ENCODE measurements around the gene S100A14. TPM values are rescaled to one million over a fixed set of nuclear protein-coding genes. Genes with fewer than 3 reads are reported as not detected.

S100A14 gene
- polyA plus RNA-seq, 2 donors, result 2,532 to 3,167 TPM

- Histone ChIP-seq H3K27ac (ENCODE audit: low read depth in 2 of 2, low read length in 1 of 2) (no peak overlapping the region), H3K4me1 (ENCODE audit: control insufficient read depth in 2 of 2, insufficient read depth in 2 of 2, low read length in 1 of 2) (peaks cover 6% of the 10 kb centered on the region in 2 donors), H3K4me3 (ENCODE audit: low read depth in 1 of 2, low read length in 2 of 2) (no peak overlapping the region), H3K9me3 (ENCODE audit: control insufficient read depth in 2 of 2, insufficient read depth in 1 of 2, low read depth in 1 of 2, low read length in 1 of 2) (no peaks in the 10 kb centered on the region), H3K36me3 (ENCODE audit: control insufficient read depth in 2 of 2, insufficient read depth in 2 of 2, low read length in 1 of 2) (no peaks in the 10 kb centered on the region), H3K27me3 (ENCODE audit: control insufficient read depth in 1 of 2, insufficient read depth in 2 of 2, low read length in 2 of 2) (no peaks in the 10 kb centered on the region)
- 67 to 71% methylated on average over 1 of the region's 1 CpG for WGBS, 2 donors
These were observed 35.6 kb upstream of the S100A14 start for GRCh38 chr1:153651771-153652170.

GRCh38 chr1:153649863-153650235 is 33.7 kb upstream of the S100A14 start:
- no peak overlapping the region for H3K27ac ChIP-seq (ENCODE audit: low read depth in 2 of 2, low read length in 1 of 2)
- H3K27me3 ChIP-seq (ENCODE audit: control insufficient read depth in 1 of 2, insufficient read depth in 2 of 2, low read length in 2 of 2), result no peaks in the 10 kb centered on the region
- no peak overlapping the region for H3K4me3 ChIP-seq (ENCODE audit: low read depth in 1 of 2, low read length in 2 of 2)
- no peaks in the 10 kb centered on the region for H3K9me3 ChIP-seq (ENCODE audit: control insufficient read depth in 2 of 2, insufficient read depth in 1 of 2, low read depth in 1 of 2, low read length in 1 of 2)
- WGBS, 2 donors, result 73 to 76% methylated on average over 2 of the region's 2 CpGs
- H3K36me3 ChIP-seq (ENCODE audit: control insufficient read depth in 2 of 2, insufficient read depth in 2 of 2, low read length in 1 of 2), result peaks cover 4 to 5% of the 10 kb centered on the region in 2 donors
- peaks cover 6% of the 10 kb centered on the region in 2 donors for H3K4me1 ChIP-seq (ENCODE audit: control insufficient read depth in 2 of 2, insufficient read depth in 2 of 2, low read length in 1 of 2)

- H3K9me3 ChIP-seq (ENCODE audit: control insufficient read depth in 2 of 2, insufficient read depth in 1 of 2, low read depth in 1 of 2, low read length in 1 of 2), result no peaks in the 10 kb centered on the region
- H3K36me3 ChIP-seq (ENCODE audit: control insufficient read depth in 2 of 2, insufficient read depth in 2 of 2, low read length in 1 of 2), result peaks cover 5% of the 10 kb centered on the region in 2 donors
- peaks cover 6% of the 10 kb centered on the region in 2 donors for H3K4me1 ChIP-seq (ENCODE audit: control insufficient read depth in 2 of 2, insufficient read depth in 2 of 2, low read length in 1 of 2)
- no peaks in the 10 kb centered on the region for H3K27me3 ChIP-seq (ENCODE audit: control insufficient read depth in 1 of 2, insufficient read depth in 2 of 2, low read length in 2 of 2)
- H3K27ac ChIP-seq (ENCODE audit: low read depth in 2 of 2, low read length in 1 of 2), result peak overlapping the region in 1 of 2 donors; percentile 26
- 39 to 55% methylated on average over 3 of the region's 3 CpGs for WGBS, 2 donors
- H3K4me3 ChIP-seq (ENCODE audit: low read depth in 1 of 2, low read length in 2 of 2), result no peak overlapping the region
These were observed 33.2 kb upstream of the S100A14 start for GRCh38 chr1:153649137-153649862.

- Histone ChIP-seq H3K9me3 (ENCODE audit: control insufficient read depth in 2 of 2, insufficient read depth in 1 of 2, low read depth in 1 of 2, low read length in 1 of 2) (no peaks in the 10 kb centered on the region), H3K4me3 (ENCODE audit: low read depth in 1 of 2, low read length in 2 of 2) (no peak overlapping the region), H3K27me3 (ENCODE audit: control insufficient read depth in 1 of 2, insufficient read depth in 2 of 2, low read length in 2 of 2) (no peaks in the 10 kb centered on the region), H3K36me3 (ENCODE audit: control insufficient read depth in 2 of 2, insufficient read depth in 2 of 2, low read length in 1 of 2) (peaks cover 5 to 7% of the 10 kb centered on the region in 2 donors), H3K27ac (ENCODE audit: low read depth in 2 of 2, low read length in 1 of 2) (no peak overlapping the region), H3K4me1 (ENCODE audit: control insufficient read depth in 2 of 2, insufficient read depth in 2 of 2, low read length in 1 of 2) (peaks cover 6% of the 10 kb centered on the region in 2 donors)
- 81 to 82% methylated on average over 10 of the region's 10 CpGs for WGBS, 2 donors
These were observed 32.0 kb upstream of the S100A14 start for GRCh38 chr1:153648000-153648643.

- Histone ChIP-seq H3K27ac (ENCODE audit: low read depth in 2 of 2, low read length in 1 of 2) (peak overlapping the region in 1 of 2 donors; percentile 20), H3K27me3 (ENCODE audit: control insufficient read depth in 1 of 2, insufficient read depth in 2 of 2, low read length in 2 of 2) (no peaks in the 10 kb centered on the region), H3K36me3 (ENCODE audit: control insufficient read depth in 2 of 2, insufficient read depth in 2 of 2, low read length in 1 of 2) (peaks cover 9% of the 10 kb centered on the region in 2 donors), H3K9me3 (ENCODE audit: control insufficient read depth in 2 of 2, insufficient read depth in 1 of 2, low read depth in 1 of 2, low read length in 1 of 2) (no peaks in the 10 kb centered on the region), H3K4me3 (ENCODE audit: low read depth in 1 of 2, low read length in 2 of 2) (no peak overlapping the region), H3K4me1 (ENCODE audit: control insufficient read depth in 2 of 2, insufficient read depth in 2 of 2, low read length in 1 of 2) (peaks cover 6% of the 10 kb centered on the region in 2 donors)
- WGBS, 2 donors, result 55 to 56% methylated on average over 2 of the region's 2 CpGs
These were observed 31.2 kb upstream of the S100A14 start for GRCh38 chr1:153647346-153647714.

- H3K4me3 ChIP-seq (ENCODE audit: low read depth in 1 of 2, low read length in 2 of 2), result no peak overlapping the region
- peaks cover 14% of the 10 kb centered on the region in 2 donors for H3K36me3 ChIP-seq (ENCODE audit: control insufficient read depth in 2 of 2, insufficient read depth in 2 of 2, low read length in 1 of 2)
- peak overlapping the region in 1 of 2 donors; percentile 20 for H3K27ac ChIP-seq (ENCODE audit: low read depth in 2 of 2, low read length in 1 of 2)
- H3K4me1 ChIP-seq (ENCODE audit: control insufficient read depth in 2 of 2, insufficient read depth in 2 of 2, low read length in 1 of 2), result peaks cover 6% of the 10 kb centered on the region in 2 donors
- H3K27me3 ChIP-seq (ENCODE audit: control insufficient read depth in 1 of 2, insufficient read depth in 2 of 2, low read length in 2 of 2), result no peaks in the 10 kb centered on the region
- 83 to 87% methylated on average over 5 of the region's 5 CpGs for WGBS, 2 donors
- no peaks in the 10 kb centered on the region for H3K9me3 ChIP-seq (ENCODE audit: control insufficient read depth in 2 of 2, insufficient read depth in 1 of 2, low read depth in 1 of 2, low read length in 1 of 2)
These were observed 30.7 kb upstream of the S100A14 start for GRCh38 chr1:153646672-153647345.

GRCh38 chr1:153643816-153644215 is 27.7 kb upstream of the S100A14 start:
- Histone ChIP-seq H3K9me3 (ENCODE audit: control insufficient read depth in 2 of 2, insufficient read depth in 1 of 2, low read depth in 1 of 2, low read length in 1 of 2) (no peaks in the 10 kb centered on the region), H3K4me1 (ENCODE audit: control insufficient read depth in 2 of 2, insufficient read depth in 2 of 2, low read length in 1 of 2) (peaks cover 2 to 6% of the 10 kb centered on the region in 2 donors), H3K27ac (ENCODE audit: low read depth in 2 of 2, low read length in 1 of 2) (no peak overlapping the region), H3K4me3 (ENCODE audit: low read depth in 1 of 2, low read length in 2 of 2) (no peak overlapping the region), H3K36me3 (ENCODE audit: control insufficient read depth in 2 of 2, insufficient read depth in 2 of 2, low read length in 1 of 2) (peaks cover 22 to 31% of the 10 kb centered on the region in 2 donors), H3K27me3 (ENCODE audit: control insufficient read depth in 1 of 2, insufficient read depth in 2 of 2, low read length in 2 of 2) (no peaks in the 10 kb centered on the region)

GRCh38 chr1:153643100-153643499 is 27.0 kb upstream of the S100A14 start:
- no peaks in the 10 kb centered on the region for H3K27me3 ChIP-seq (ENCODE audit: control insufficient read depth in 1 of 2, insufficient read depth in 2 of 2, low read length in 2 of 2)
- 90% methylated on average over 11 of the region's 11 CpGs for WGBS, 2 donors
- H3K4me3 ChIP-seq (ENCODE audit: low read depth in 1 of 2, low read length in 2 of 2), result no peak overlapping the region
- no peak overlapping the region for H3K27ac ChIP-seq (ENCODE audit: low read depth in 2 of 2, low read length in 1 of 2)
- peaks cover 2 to 6% of the 10 kb centered on the region in 2 donors for H3K4me1 ChIP-seq (ENCODE audit: control insufficient read depth in 2 of 2, insufficient read depth in 2 of 2, low read length in 1 of 2)
- no peaks in the 10 kb centered on the region for H3K9me3 ChIP-seq (ENCODE audit: control insufficient read depth in 2 of 2, insufficient read depth in 1 of 2, low read depth in 1 of 2, low read length in 1 of 2)
- peaks cover 22 to 34% of the 10 kb centered on the region in 2 donors for H3K36me3 ChIP-seq (ENCODE audit: control insufficient read depth in 2 of 2, insufficient read depth in 2 of 2, low read length in 1 of 2)

- Histone ChIP-seq H3K27me3 (ENCODE audit: control insufficient read depth in 1 of 2, insufficient read depth in 2 of 2, low read length in 2 of 2) (no peaks in the 10 kb centered on the region), H3K36me3 (ENCODE audit: control insufficient read depth in 2 of 2, insufficient read depth in 2 of 2, low read length in 1 of 2) (peaks cover 26 to 34% of the 10 kb centered on the region in 2 donors), H3K4me1 (ENCODE audit: control insufficient read depth in 2 of 2, insufficient read depth in 2 of 2, low read length in 1 of 2) (peaks cover 0 to under 1% of the 10 kb centered on the region in 2 donors), H3K27ac (ENCODE audit: low read depth in 2 of 2, low read length in 1 of 2) (no peak overlapping the region), H3K9me3 (ENCODE audit: control insufficient read depth in 2 of 2, insufficient read depth in 1 of 2, low read depth in 1 of 2, low read length in 1 of 2) (no peaks in the 10 kb centered on the region), H3K4me3 (ENCODE audit: low read depth in 1 of 2, low read length in 2 of 2) (no peak overlapping the region)
- 83% methylated on average over 11 of the region's 11 CpGs for WGBS, 2 donors
These were observed 26.0 kb upstream of the S100A14 start for GRCh38 chr1:153642161-153642560.

Data from esophagus (tissue), 2 donors.